GM12892 (cell line): ENCODE measurements around the gene COL20A1.

Experiments
- POLR2AphosphoS5 ChIP-seq: IDR thresholded peaks from 2 replicates; pipeline ENCODE4 v1.6.1; 2011; ENCODE audit warnings: low read depth, low read length, control low read depth
- TAF1 ChIP-seq: IDR thresholded peaks from 2 replicates; pipeline ENCODE4 v1.6.1; 2011; ENCODE audit warnings: low read depth, mild to moderate bottlenecking, control low read depth, low read length, borderline replicate concordance

- no peak for TF ChIP-seq POLR2AphosphoS5
- TF ChIP-seq TAF1, result no peak
Measured at GRCh38 chr20:63372971-63373885, 80.2 kb downstream of the COL20A1 start.
